Brain microvascular endothelial cell (primary cell): Measurements from ENCODE around the gene CTBS.

Experiments used
- DNase-seq: peaks from one replicate; pipeline ENCODE4 v3.0.0-alpha.2; 2020
- H3K27ac ChIP-seq: fragments of 250-450 bp; sonication (Bioruptor Pico); 2 replicates; pipeline ENCODE4 v1.5.1; 2020; ENCODE audit warnings: mild to moderate bottlenecking, moderate library complexity
- H3K27me3 ChIP-seq: fragments of 250-450 bp; sonication (Bioruptor Pico); replicated peaks from 2 replicates; pipeline ENCODE4 v1.5.1; 2020; ENCODE audit warnings: mild to moderate bottlenecking
- H3K36me3 ChIP-seq: fragments of 250-450 bp; sonication (Bioruptor Pico); replicated peaks from 2 replicates; pipeline ENCODE4 v1.5.1; 2020; ENCODE audit warnings: mild to moderate bottlenecking
- H3K4me3 ChIP-seq: 2 replicates; pipeline ENCODE4 v1.5.1; 2011; ENCODE audit warnings: low read depth, mild to moderate bottlenecking, control low read depth, low read length, moderate library complexity
- CTCF ChIP-seq: IDR thresholded peaks from 2 replicates; pipeline ENCODE4 v1.5.1; 2011; ENCODE audit warnings: low read depth, mild to moderate bottlenecking, moderate library complexity, low read length, control low read depth, inconsistent platforms; ENCODE audit errors: missing control alignments
- in situ Hi-C: cut with HindIII; loops from 2 replicates; pipeline ENCODE4 v1.10.0; 2017; ENCODE audit warnings: low sequenced_read_pairs, low pct_ligation_motif_present

The CTBS gene

GRCh38 chr1:84582802-84583587 lies 8.8 kb upstream of the CTBS start:
- Histone ChIP-seq H3K4me3 (no peak overlapping the region), H3K27me3 (no peaks in the 10 kb centered on the region), H3K36me3 (no peaks in the 10 kb centered on the region), H3K27ac (no peak overlapping the region)
- in situ Hi-C loops: no loop called here
- DNase-seq: no peak
- no peak for TF ChIP-seq CTCF

GRCh38 chr1:84581648-84582047 lies 7.4 kb upstream of the CTBS start:
- no peaks in the 10 kb centered on the region for H3K36me3 ChIP-seq
- in situ Hi-C loops: no loop called here
- no peak for TF ChIP-seq CTCF
- H3K27me3 ChIP-seq: no peaks in the 10 kb centered on the region
- no peak overlapping the region for H3K4me3 ChIP-seq
- no peak for DNase-seq
- H3K27ac ChIP-seq: no peak overlapping the region

GRCh38 chr1:84574936-84575335 lies 696 bp upstream of the CTBS start:
- Histone ChIP-seq H3K27me3 (no peaks in the 10 kb centered on the region), H3K27ac (no peak overlapping the region), H3K4me3 (peak overlapping the region; percentile 65), H3K36me3 (no peaks in the 10 kb centered on the region)
- in situ Hi-C loops: no loop called here
- DNase-seq: no peak
- no peak for TF ChIP-seq CTCF

- Histone ChIP-seq H3K4me3 (peak overlapping the region; percentile 65), H3K27me3 (no peaks in the 10 kb centered on the region), H3K27ac (peak overlapping the region; percentile 99), H3K36me3 (peaks cover 3% of the 10 kb centered on the region)
- in situ Hi-C loops: no loop called here
- peak; percentile 1 for DNase-seq
- no peak for TF ChIP-seq CTCF
Measured at GRCh38 chr1:84573481-84573966, 716 bp downstream of the CTBS start.

- DNase-seq: peak; percentile 7
- no peak for TF ChIP-seq CTCF
- H3K27ac ChIP-seq: no peak overlapping the region
- H3K36me3 ChIP-seq: peaks cover 3% of the 10 kb centered on the region
- no peaks in the 10 kb centered on the region for H3K27me3 ChIP-seq
- no peak overlapping the region for H3K4me3 ChIP-seq
- in situ Hi-C loops: no loop called here
Measured at GRCh38 chr1:84571150-84571535, 3.1 kb downstream of the CTBS start.
